ENCODE measurements around the gene DGCR2.

DGCR2 gene

GRCh38 chr22:18991821-18992442 lies 130.3 kb downstream of the DGCR2 start:
- Histone ChIP-seq H3K36me3 (ENCODE audit: low read length) (no peaks in the 10 kb centered on the region), H3K4me2 (ENCODE audit: low read depth, low read length, poor library complexity, severe bottlenecking) (no peak overlapping the region), H3K9ac (ENCODE audit: low read length) (no peak overlapping the region), H3K9me3 (ENCODE audit: insufficient read depth, low read length) (no peaks in the 10 kb centered on the region), H3K79me2 (ENCODE audit: insufficient read depth, low read length) (no peaks in the 10 kb centered on the region), H4K20me1 (ENCODE audit: low read depth, low read length) (no peaks in the 10 kb centered on the region), H3K9me2 (replicated peaks; ENCODE audit: insufficient read depth, low read length) (no peaks in the 10 kb centered on the region), H3K4me3 (ENCODE audit: insufficient read depth, low read length, poor library complexity, severe bottlenecking) (no peak overlapping the region), H3K27ac (ENCODE audit: low read depth, low read length) (no peak overlapping the region), H3K27me3 (ENCODE audit: low read length) (no peaks in the 10 kb centered on the region), H2AFZ (ENCODE audit: low read depth, low read length, severe bottlenecking) (no peak overlapping the region), H3F3A (ENCODE audit: insufficient read depth) (no peaks in the 10 kb centered on the region)
- TF ChIP-seq, protein P1, sequence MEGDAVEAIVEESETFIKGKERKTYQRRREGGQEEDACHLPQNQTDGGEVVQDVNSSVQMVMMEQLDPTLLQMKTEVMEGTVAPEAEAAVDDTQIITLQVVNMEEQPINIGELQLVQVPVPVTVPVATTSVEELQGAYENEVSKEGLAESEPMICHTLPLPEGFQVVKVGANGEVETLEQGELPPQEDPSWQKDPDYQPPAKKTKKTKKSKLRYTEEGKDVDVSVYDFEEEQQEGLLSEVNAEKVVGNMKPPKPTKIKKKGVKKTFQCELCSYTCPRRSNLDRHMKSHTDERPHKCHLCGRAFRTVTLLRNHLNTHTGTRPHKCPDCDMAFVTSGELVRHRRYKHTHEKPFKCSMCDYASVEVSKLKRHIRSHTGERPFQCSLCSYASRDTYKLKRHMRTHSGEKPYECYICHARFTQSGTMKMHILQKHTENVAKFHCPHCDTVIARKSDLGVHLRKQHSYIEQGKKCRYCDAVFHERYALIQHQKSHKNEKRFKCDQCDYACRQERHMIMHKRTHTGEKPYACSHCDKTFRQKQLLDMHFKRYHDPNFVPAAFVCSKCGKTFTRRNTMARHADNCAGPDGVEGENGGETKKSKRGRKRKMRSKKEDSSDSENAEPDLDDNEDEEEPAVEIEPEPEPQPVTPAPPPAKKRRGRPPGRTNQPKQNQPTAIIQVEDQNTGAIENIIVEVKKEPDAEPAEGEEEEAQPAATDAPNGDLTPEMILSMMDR (IDR thresholded peaks at IDR 0.05; ENCODE audit: insufficient read depth, low read length, poor library complexity, severe bottlenecking) = no peak
- TF ChIP-seq EZH2phosphoT487 (conservative IDR thresholded peaks at IDR 0.05; ENCODE audit: low read length) = no peak

GRCh38 chr22:18991138-18991432 lies 131.1 kb downstream of the DGCR2 start:
- no peak overlapping the region for H3K4me3 ChIP-seq (ENCODE audit: insufficient read depth, low read length, poor library complexity, severe bottlenecking)

GRCh38 chr22:18990355-18991137 lies 131.7 kb downstream of the DGCR2 start:
- H3K4me2 ChIP-seq (ENCODE audit: low read depth, low read length, poor library complexity, severe bottlenecking) = no peak overlapping the region
- no peak overlapping the region for H2AFZ ChIP-seq (ENCODE audit: low read depth, low read length, severe bottlenecking)
- H3K9me3 ChIP-seq (ENCODE audit: insufficient read depth, low read length) = no peaks in the 10 kb centered on the region
- H3K9ac ChIP-seq (ENCODE audit: low read length) = no peak overlapping the region
- no peaks in the 10 kb centered on the region for H3K36me3 ChIP-seq (ENCODE audit: low read length)
- TF ChIP-seq, protein P1 (IDR thresholded peaks at IDR 0.05; ENCODE audit: insufficient read depth, low read length, poor library complexity, severe bottlenecking) = no peak
- TF ChIP-seq EZH2phosphoT487 (conservative IDR thresholded peaks at IDR 0.05; ENCODE audit: low read length) = no peak
- H3F3A ChIP-seq (ENCODE audit: insufficient read depth) = no peaks in the 10 kb centered on the region
- no peak overlapping the region for H3K27ac ChIP-seq (ENCODE audit: low read depth, low read length)
- no peaks in the 10 kb centered on the region for H4K20me1 ChIP-seq (ENCODE audit: low read depth, low read length)
- no peaks in the 10 kb centered on the region for H3K9me2 ChIP-seq (replicated peaks; ENCODE audit: insufficient read depth, low read length)
- no peaks in the 10 kb centered on the region for H3K79me2 ChIP-seq (ENCODE audit: insufficient read depth, low read length)
- no peak overlapping the region for H3K4me3 ChIP-seq (ENCODE audit: insufficient read depth, low read length, poor library complexity, severe bottlenecking)
- no peaks in the 10 kb centered on the region for H3K27me3 ChIP-seq (ENCODE audit: low read length)

More at GRCh38 chr22:18991138-18991432, 131.1 kb downstream of the DGCR2 start:
- Histone ChIP-seq H4K20me1 (ENCODE audit: low read depth, low read length) (no peaks in the 10 kb centered on the region), H3K9me3 (ENCODE audit: insufficient read depth, low read length) (no peaks in the 10 kb centered on the region), H3K36me3 (ENCODE audit: low read length) (no peaks in the 10 kb centered on the region), H3K27me3 (ENCODE audit: low read length) (no peaks in the 10 kb centered on the region), H3K4me2 (ENCODE audit: low read depth, low read length, poor library complexity, severe bottlenecking) (no peak overlapping the region), H3K27ac (ENCODE audit: low read depth, low read length) (no peak overlapping the region), H3K9me2 (replicated peaks; ENCODE audit: insufficient read depth, low read length) (no peaks in the 10 kb centered on the region), H2AFZ (ENCODE audit: low read depth, low read length, severe bottlenecking) (no peak overlapping the region), H3K9ac (ENCODE audit: low read length) (no peak overlapping the region), H3K79me2 (ENCODE audit: insufficient read depth, low read length) (no peaks in the 10 kb centered on the region), H3F3A (ENCODE audit: insufficient read depth) (no peaks in the 10 kb centered on the region)
- no peak for TF ChIP-seq EZH2phosphoT487 (conservative IDR thresholded peaks at IDR 0.05; ENCODE audit: low read length)
- TF ChIP-seq, protein P1 (IDR thresholded peaks at IDR 0.05; ENCODE audit: insufficient read depth, low read length, poor library complexity, severe bottlenecking) = no peak
